Neural cell (in vitro differentiated cells): Measurements from ENCODE around the gene TGIF2. TPM values are rescaled to one million over a fixed set of nuclear protein-coding genes. Genes with fewer than 3 reads are reported as not detected.

ENCODE experiments used
- H2AFZ ChIP-seq: fragments of 200-600, 300-800 bp; sonication (generic), shearing (Covaris generic); 2 replicates; pipeline ENCODE4 v1.6.0; 2014; ENCODE audit warnings: low read depth, mild to moderate bottlenecking, antibody characterized with exemption, low read length, moderate library complexity
- H3F3A ChIP-seq: fragments of 200-600 bp; shearing (Covaris generic); 2 replicates; pipeline ENCODE4 v1.6.1; 2016; ENCODE audit warnings: mild to moderate bottlenecking, moderate library complexity, mixed read lengths, antibody characterized with exemption, low read length; ENCODE audit not compliant: insufficient read depth, poor library complexity, severe bottlenecking
- H3K27ac ChIP-seq: fragments of 200-600, 300-800 bp; sonication (generic), shearing (Covaris generic); 2 replicates; pipeline ENCODE4 v1.5.1; 2014; ENCODE audit warnings: mild to moderate bottlenecking, low read length, moderate library complexity
- H3K27me3 ChIP-seq: fragments of 300-800, 200-600 bp; sonication (generic), shearing (Covaris generic); 2 replicates; pipeline ENCODE4 v1.6.0; 2014; ENCODE audit warnings: mild to moderate bottlenecking, low read depth, low read length, moderate library complexity; ENCODE audit not compliant: insufficient read depth
- H3K36me3 ChIP-seq: fragments of 300-800, 200-600 bp; sonication (generic), shearing (Covaris generic); 2 replicates; pipeline ENCODE4 v1.5.1; 2014; ENCODE audit warnings: mild to moderate bottlenecking, antibody characterized with exemption, low read length, moderate library complexity; ENCODE audit not compliant: insufficient read depth
- H3K4me2 ChIP-seq: fragments of 300-800, 200-600 bp; sonication (generic), shearing (Covaris generic); 2 replicates; pipeline ENCODE4 v1.6.0; 2014; ENCODE audit warnings: mild to moderate bottlenecking, low read length
- H3K4me3 ChIP-seq: fragments of 300-800, 200-600 bp; sonication (generic), shearing (Covaris generic); 2 replicates; pipeline ENCODE4 v1.5.1; 2014; ENCODE audit warnings: mild to moderate bottlenecking, low read length, moderate library complexity
- H3K79me2 ChIP-seq: fragments of 200-600 bp; shearing (Covaris generic); replicated peaks from 2 replicates; pipeline ENCODE4 v1.6.0; 2014; ENCODE audit warnings: mild to moderate bottlenecking, low read length, moderate library complexity; ENCODE audit not compliant: insufficient read depth
- H3K9ac ChIP-seq: fragments of 300-800, 200-600 bp; sonication (generic), shearing (Covaris generic); 2 replicates; pipeline ENCODE4 v1.6.1; 2016; ENCODE audit warnings: mild to moderate bottlenecking, low read length, mixed read lengths
- H3K9me2 ChIP-seq: fragments of 200-600 bp; shearing (Covaris generic); 2 replicates; pipeline ENCODE4 v1.6.1; 2016; ENCODE audit warnings: mild to moderate bottlenecking, low read length, mixed read lengths; ENCODE audit not compliant: insufficient read depth
- H3K9me3 ChIP-seq: fragments of 200-600, 300-800 bp; sonication (generic), shearing (Covaris generic); 2 replicates; pipeline ENCODE4 v1.6.1; 2016; ENCODE audit warnings: mild to moderate bottlenecking, mixed run types, low read length, moderate library complexity, mixed read lengths
- H4K20me1 ChIP-seq: fragments of 200-600 bp; shearing (Covaris generic); 2 replicates; pipeline ENCODE4 v1.6.1; 2016; ENCODE audit warnings: mild to moderate bottlenecking, mixed run types; ENCODE audit not compliant: insufficient read depth
- EP300 ChIP-seq: fragments of 450-650 bp; conservative IDR thresholded peaks from 2 replicates; pipeline ENCODE4 v1.6.1; 2014; ENCODE audit warnings: antibody characterized with exemption, mild to moderate bottlenecking, moderate library complexity; ENCODE audit not compliant: poor library complexity, severe bottlenecking
- EZH2 ChIP-seq: fragments of 200-600, 300-800 bp; shearing (Covaris generic), sonication (generic); IDR thresholded peaks from 2 replicates; pipeline ENCODE4 v1.6.1; 2014; ENCODE audit warnings: antibody characterized with exemption, low read length, borderline replicate concordance, mild to moderate bottlenecking; ENCODE audit not compliant: insufficient read depth, poor library complexity, severe bottlenecking
- MXI1 ChIP-seq: fragments of 450-650 bp; conservative IDR thresholded peaks from 2 replicates; pipeline ENCODE4 v1.6.1; 2014; ENCODE audit warnings: antibody characterized with exemption, mild to moderate bottlenecking; ENCODE audit not compliant: poor library complexity, severe bottlenecking
- POLR2AphosphoS5 ChIP-seq: IDR thresholded peaks from 2 replicates; pipeline ENCODE4 v1.6.1; 2012
- RAD21 ChIP-seq: fragments of 450-650 bp; conservative IDR thresholded peaks from 2 replicates; pipeline ENCODE4 v1.6.1; 2014; ENCODE audit warnings: antibody characterized with exemption, mild to moderate bottlenecking, moderate library complexity
- SMC3 ChIP-seq: fragments of 450-650 bp; conservative IDR thresholded peaks from 2 replicates; pipeline ENCODE4 v1.6.1; 2014; ENCODE audit warnings: antibody characterized with exemption, mild to moderate bottlenecking, moderate library complexity; ENCODE audit not compliant: poor library complexity
- TAF1 ChIP-seq: IDR thresholded peaks from 2 replicates; pipeline ENCODE4 v1.6.1; 2012; ENCODE audit warnings: low read depth
- polyA plus RNA-seq: library from polyadenylated mRNA; depleted of rRNA; stranded (reverse); fragments of >200 nt; gene quantifications from 2 replicates; pipeline ENCODE4 v1.2.3, GENCODE V29; 2014
- TF ChIP-seq, protein P1 (sequence below): fragments of 450-650 bp; IDR thresholded peaks from 2 replicates; pipeline ENCODE4 v1.5.1; 2014; ENCODE audit warnings: antibody characterized with exemption, mild to moderate bottlenecking, moderate library complexity; ENCODE audit not compliant: poor library complexity, severe bottlenecking
- TF ChIP-seq, protein P2 (sequence below): IDR thresholded peaks from 2 replicates; pipeline ENCODE4 v1.6.1; 2012; ENCODE audit warnings: borderline replicate concordance

Gene TGIF2
- polyA plus RNA-seq, 1 donor from 2014 or later, result 3.3 TPM

DNA sequence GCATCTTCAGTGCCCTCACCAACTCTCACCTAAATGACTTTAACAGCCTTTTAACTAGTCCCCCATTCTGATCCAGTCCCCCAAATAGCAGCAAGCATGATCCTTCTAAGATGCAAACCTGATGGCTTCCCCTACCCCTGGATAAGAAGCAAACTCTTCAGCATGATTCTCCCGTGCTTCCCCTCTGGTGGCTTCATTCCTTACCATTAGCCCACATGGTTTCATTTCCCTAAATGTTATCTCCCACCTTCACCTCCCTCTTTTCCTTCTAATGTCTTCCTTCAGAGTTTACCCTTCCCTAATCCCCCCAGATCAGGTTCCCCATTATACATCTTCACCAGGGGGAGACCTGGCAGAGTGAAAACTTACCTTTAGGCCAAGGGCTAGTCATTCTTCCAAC lies 28.1 kb downstream of the TGIF2 start:
- TF ChIP-seq, protein P1, sequence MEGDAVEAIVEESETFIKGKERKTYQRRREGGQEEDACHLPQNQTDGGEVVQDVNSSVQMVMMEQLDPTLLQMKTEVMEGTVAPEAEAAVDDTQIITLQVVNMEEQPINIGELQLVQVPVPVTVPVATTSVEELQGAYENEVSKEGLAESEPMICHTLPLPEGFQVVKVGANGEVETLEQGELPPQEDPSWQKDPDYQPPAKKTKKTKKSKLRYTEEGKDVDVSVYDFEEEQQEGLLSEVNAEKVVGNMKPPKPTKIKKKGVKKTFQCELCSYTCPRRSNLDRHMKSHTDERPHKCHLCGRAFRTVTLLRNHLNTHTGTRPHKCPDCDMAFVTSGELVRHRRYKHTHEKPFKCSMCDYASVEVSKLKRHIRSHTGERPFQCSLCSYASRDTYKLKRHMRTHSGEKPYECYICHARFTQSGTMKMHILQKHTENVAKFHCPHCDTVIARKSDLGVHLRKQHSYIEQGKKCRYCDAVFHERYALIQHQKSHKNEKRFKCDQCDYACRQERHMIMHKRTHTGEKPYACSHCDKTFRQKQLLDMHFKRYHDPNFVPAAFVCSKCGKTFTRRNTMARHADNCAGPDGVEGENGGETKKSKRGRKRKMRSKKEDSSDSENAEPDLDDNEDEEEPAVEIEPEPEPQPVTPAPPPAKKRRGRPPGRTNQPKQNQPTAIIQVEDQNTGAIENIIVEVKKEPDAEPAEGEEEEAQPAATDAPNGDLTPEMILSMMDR, result no peak
- TF ChIP-seq, protein P2, sequence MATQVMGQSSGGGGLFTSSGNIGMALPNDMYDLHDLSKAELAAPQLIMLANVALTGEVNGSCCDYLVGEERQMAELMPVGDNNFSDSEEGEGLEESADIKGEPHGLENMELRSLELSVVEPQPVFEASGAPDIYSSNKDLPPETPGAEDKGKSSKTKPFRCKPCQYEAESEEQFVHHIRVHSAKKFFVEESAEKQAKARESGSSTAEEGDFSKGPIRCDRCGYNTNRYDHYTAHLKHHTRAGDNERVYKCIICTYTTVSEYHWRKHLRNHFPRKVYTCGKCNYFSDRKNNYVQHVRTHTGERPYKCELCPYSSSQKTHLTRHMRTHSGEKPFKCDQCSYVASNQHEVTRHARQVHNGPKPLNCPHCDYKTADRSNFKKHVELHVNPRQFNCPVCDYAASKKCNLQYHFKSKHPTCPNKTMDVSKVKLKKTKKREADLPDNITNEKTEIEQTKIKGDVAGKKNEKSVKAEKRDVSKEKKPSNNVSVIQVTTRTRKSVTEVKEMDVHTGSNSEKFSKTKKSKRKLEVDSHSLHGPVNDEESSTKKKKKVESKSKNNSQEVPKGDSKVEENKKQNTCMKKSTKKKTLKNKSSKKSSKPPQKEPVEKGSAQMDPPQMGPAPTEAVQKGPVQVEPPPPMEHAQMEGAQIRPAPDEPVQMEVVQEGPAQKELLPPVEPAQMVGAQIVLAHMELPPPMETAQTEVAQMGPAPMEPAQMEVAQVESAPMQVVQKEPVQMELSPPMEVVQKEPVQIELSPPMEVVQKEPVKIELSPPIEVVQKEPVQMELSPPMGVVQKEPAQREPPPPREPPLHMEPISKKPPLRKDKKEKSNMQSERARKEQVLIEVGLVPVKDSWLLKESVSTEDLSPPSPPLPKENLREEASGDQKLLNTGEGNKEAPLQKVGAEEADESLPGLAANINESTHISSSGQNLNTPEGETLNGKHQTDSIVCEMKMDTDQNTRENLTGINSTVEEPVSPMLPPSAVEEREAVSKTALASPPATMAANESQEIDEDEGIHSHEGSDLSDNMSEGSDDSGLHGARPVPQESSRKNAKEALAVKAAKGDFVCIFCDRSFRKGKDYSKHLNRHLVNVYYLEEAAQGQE, result no peak
- TF ChIP-seq RAD21 (no peak), SMC3 (no peak), EP300 (no peak), MXI1 (no peak), POLR2AphosphoS5 (no peak), TAF1 (no peak), EZH2 (no peak)
- Histone ChIP-seq H3K36me3 (no peaks in the 10 kb centered on the region), H3K9me3 (no peaks in the 10 kb centered on the region), H3K27ac (no peak overlapping the region), H3K79me2 (peaks cover 9% of the 10 kb centered on the region), H2AFZ (no peak overlapping the region), H3K9ac (no peak overlapping the region), H3K27me3 (no peaks in the 10 kb centered on the region), H3K9me2 (no peaks in the 10 kb centered on the region), H3K4me3 (no peak overlapping the region), H4K20me1 (no peaks in the 10 kb centered on the region), H3F3A (no peaks in the 10 kb centered on the region), H3K4me2 (no peak overlapping the region)

DNA sequence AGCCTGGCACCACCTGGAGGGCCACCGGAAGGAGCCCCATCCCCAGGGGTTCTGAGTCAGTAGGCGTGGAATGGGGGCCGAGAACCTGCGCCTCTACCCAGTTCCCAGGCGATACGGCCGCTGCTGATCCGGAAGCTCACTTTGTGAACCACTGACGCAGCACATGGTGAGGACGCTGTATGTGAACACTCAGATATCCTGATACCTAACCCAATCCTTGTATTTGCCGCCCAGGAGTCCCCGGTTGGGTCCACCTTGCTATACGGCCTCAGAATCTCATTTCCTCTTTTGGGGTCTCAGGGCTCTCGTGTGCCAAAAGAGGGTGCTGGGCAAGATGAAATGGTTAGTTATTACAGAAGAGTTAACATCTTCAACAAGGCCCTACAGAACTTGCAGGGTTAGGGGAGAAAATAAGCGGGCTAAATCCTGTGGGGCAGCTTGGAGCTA lies 31.6 kb downstream of the TGIF2 start:
- Histone ChIP-seq H2AFZ (peak overlapping the region; percentile 97), H3K4me3 (peak overlapping the region; percentile 99), H3K27ac (peak overlapping the region; percentile 69)

More for the DNA sequence above, 31.6 kb downstream of the TGIF2 start:
- Histone ChIP-seq H4K20me1 (no peaks in the 10 kb centered on the region), H3K9ac (peak overlapping the region; percentile 66), H3K4me2 (peak overlapping the region; percentile 41), H3K9me3 (no peaks in the 10 kb centered on the region), H3K36me3 (no peaks in the 10 kb centered on the region), H3K9me2 (no peaks in the 10 kb centered on the region), H3K27me3 (no peaks in the 10 kb centered on the region), H3F3A (no peaks in the 10 kb centered on the region), H3K79me2 (peaks cover 25% of the 10 kb centered on the region)
- TF ChIP-seq POLR2AphosphoS5, result no peak
- TF ChIP-seq EZH2, result no peak
- TF ChIP-seq SMC3, result no peak
- TF ChIP-seq, protein P2, result no peak
- no peak for TF ChIP-seq MXI1
- TF ChIP-seq RAD21, result no peak
- no peak for TF ChIP-seq TAF1
- TF ChIP-seq, protein P1, result no peak
- no peak for TF ChIP-seq EP300
